K562 (cell line): ENCODE results near the gene TECPR2. TPM values are rescaled to one million over a fixed set of nuclear protein-coding genes. Genes with fewer than 3 reads are reported as not detected.
A peak's percentile ranks its signal among the peaks of the same experiment; 100 is the strongest.

Source experiments
- CEBPG ChIP-seq, 3 experiments: fragments of 200-800 bp in 1 of 3; sonication (Bioruptor generic) in 1 of 3; sonication (generic) in 1 of 3; formaldehyde crosslinking in 1 of 3; IDR thresholded peaks in 2 of 3; conservative IDR thresholded peaks in 1 of 3; 2 replicates each; pipeline versions ENCODE4 v1.6.1 to v1.8.0; 2016 to 2022; ENCODE audit warnings: missing compliant biosample characterization in 2 of 3, missing genetic modification characterization in 2 of 3, mild to moderate bottlenecking in 1 of 3, missing genetic modification reagents in 1 of 3
- SAP30 ChIP-seq: fragments of 200-600 bp; sonication (generic); IDR thresholded peaks from 2 replicates; pipeline ENCODE4 v1.6.1; 2012; ENCODE audit warnings: borderline replicate concordance, low read depth, mild to moderate bottlenecking, moderate library complexity, low read length, control low read depth, inconsistent platforms; ENCODE audit not compliant: insufficient read depth, poor library complexity, severe bottlenecking
- TCF3 ChIP-seq: sonication (generic); formaldehyde crosslinking; IDR thresholded peaks from 2 replicates; pipeline ENCODE4 v1.4.0; 2020; ENCODE audit warnings: mild to moderate bottlenecking, missing genetic modification reagents
- TOE1 ChIP-seq, 2 experiments: fragments of 450-650 bp in 1 of 2; sonication (generic) in 1 of 2; formaldehyde crosslinking in 1 of 2; IDR thresholded peaks; 2 replicates each; pipeline versions ENCODE4 v1.7.1 to v1.8.0; 2016 to 2022; ENCODE audit warnings: borderline replicate concordance in 2 of 2, mild to moderate bottlenecking in 2 of 2, antibody characterized with exemption in 1 of 2, inconsistent platforms in 1 of 2, low read depth in 1 of 2, missing genetic modification reagents in 1 of 2, moderate library complexity in 1 of 2
- ZNF57 ChIP-seq: fragments of 450-650 bp; formaldehyde crosslinking; IDR thresholded peaks from 2 replicates; pipeline ENCODE4 v1.4.0; 2020; ENCODE audit warnings: mild to moderate bottlenecking, moderate library complexity
- ZNF584 ChIP-seq: fragments of 200-800 bp; sonication (Bioruptor generic); IDR thresholded peaks from 2 replicates; pipeline ENCODE4 v1.6.1; 2016; ENCODE audit warnings: low read depth, mild to moderate bottlenecking, missing genetic modification characterization, missing compliant biosample characterization
- ZNF717 ChIP-seq: fragments of 250-450 bp; sonication (Bioruptor Pico); IDR thresholded peaks from 2 replicates; pipeline ENCODE4 v1.5.0; 2021
- polyA plus RNA-seq, 8 experiments: library from polyadenylated mRNA; depleted of rRNA in 4 of 8; stranded (reverse) in 5 of 8; unstranded in 3 of 8; fragments of >200 nt; fragmentation: Nextera tagmentation in 2 of 8; fragmentation: Illumina TruSeq in 1 of 8; extraction: Ambion mirVana in 2 of 8; extraction: Trizol in 1 of 8; gene quantifications; 2 replicates each; pipeline versions ENCODE4 v1.2.1 to v1.2.3, GENCODE V29; 2011 to 2014; ENCODE audit warnings: inconsistent platforms in 1 of 8, missing spikeins in 1 of 8
- total RNA-seq, 7 experiments: library from RNA; depleted of rRNA in 6 of 7; stranded (reverse); fragments of >200 nt in 6 of 7; fragmentation: Illumina TruSeq in 2 of 7; extraction: Trizol in 2 of 7; gene quantifications; 2 replicates each; pipeline versions ENCODE4 v1.2.1 to v1.2.3, GENCODE V29; 2011 to 2021; ENCODE audit warnings: low replicate concordance in 1 of 7
- TF ChIP-seq, protein P1 (sequence below): sonication (generic); formaldehyde crosslinking; IDR thresholded peaks from 2 replicates; pipeline ENCODE4 v1.4.0; 2020; ENCODE audit warnings: mild to moderate bottlenecking, missing genetic modification reagents
- TF ChIP-seq, protein P2 (sequence below): fragments of 450-650 bp; IDR thresholded peaks from 2 replicates; pipeline ENCODE4 v1.6.1; 2016; ENCODE audit warnings: antibody characterized with exemption
- TF ChIP-seq, protein P3 (sequence below): sonication (generic); formaldehyde crosslinking; IDR thresholded peaks from 2 replicates; pipeline ENCODE4 v1.8.0; 2022; ENCODE audit warnings: mild to moderate bottlenecking, missing genetic modification reagents

Gene TECPR2
- total and polyA plus RNA-seq, 9 of the 15 experiments (the other 6 are each of a cell fraction or from before 2014, with no cell fraction given) = 0.04 to 3.0 (median 0.83) TPM

DNA sequence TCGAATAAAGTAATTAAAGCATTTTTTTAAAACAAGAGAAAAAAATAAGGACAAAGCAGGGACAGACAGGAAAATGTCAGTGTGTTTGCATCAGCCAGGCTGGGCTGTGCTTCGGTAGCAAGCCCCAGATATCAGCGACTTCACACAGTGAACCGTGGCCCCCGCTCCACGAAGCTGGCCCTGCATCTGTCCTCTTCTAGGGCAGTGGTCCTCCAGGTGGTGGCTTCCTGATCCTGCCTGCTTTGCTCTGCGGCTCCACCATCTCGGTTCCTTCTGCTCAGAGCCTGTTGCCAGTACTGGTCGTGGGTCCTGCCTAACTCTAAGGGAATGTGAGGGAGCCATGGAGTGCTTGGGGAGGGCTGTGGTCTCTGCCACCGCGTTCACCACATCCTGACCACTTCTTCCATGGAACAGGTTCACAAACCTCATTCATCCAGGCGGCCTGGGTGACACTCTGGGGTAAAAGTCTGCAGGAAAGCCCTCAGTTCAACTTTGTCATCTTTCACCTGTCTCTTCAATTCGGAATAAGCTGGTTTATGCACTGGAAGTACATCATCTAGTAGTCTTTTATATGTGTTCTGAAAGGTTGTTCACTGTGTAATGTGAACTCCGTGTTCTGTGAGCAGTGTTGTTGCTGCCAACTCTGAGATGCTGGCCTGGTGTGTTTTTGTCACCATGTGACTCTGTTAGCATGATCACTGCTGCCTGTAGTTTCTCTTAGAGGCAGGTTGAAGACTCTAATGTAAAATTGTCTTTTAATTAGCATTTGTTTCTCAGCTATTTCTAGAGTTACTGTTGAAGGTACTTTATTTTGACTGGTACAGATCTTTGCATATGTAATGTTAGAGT, 99.0 kb downstream of the TECPR2 start (continued):
- TF ChIP-seq, protein P1, sequence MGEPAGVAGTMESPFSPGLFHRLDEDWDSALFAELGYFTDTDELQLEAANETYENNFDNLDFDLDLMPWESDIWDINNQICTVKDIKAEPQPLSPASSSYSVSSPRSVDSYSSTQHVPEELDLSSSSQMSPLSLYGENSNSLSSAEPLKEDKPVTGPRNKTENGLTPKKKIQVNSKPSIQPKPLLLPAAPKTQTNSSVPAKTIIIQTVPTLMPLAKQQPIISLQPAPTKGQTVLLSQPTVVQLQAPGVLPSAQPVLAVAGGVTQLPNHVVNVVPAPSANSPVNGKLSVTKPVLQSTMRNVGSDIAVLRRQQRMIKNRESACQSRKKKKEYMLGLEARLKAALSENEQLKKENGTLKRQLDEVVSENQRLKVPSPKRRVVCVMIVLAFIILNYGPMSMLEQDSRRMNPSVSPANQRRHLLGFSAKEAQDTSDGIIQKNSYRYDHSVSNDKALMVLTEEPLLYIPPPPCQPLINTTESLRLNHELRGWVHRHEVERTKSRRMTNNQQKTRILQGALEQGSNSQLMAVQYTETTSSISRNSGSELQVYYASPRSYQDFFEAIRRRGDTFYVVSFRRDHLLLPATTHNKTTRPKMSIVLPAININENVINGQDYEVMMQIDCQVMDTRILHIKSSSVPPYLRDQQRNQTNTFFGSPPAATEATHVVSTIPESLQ (CRISPR knock-in tag) = no peak
- TF ChIP-seq ZNF584 (CRISPR knock-in tag) = peak; percentile 86
- TF ChIP-seq ZNF57 (CRISPR knock-in tag) = no peak
- no peak for TF ChIP-seq TOE1 (IDR thresholded peaks at IDR 0.05; ENCODE audit: borderline replicate concordance)
- no peak for TF ChIP-seq TOE1 (CRISPR knock-in tag; IDR thresholded peaks at IDR 0.05; ENCODE audit: borderline replicate concordance, low read depth)
- TF ChIP-seq, protein P2, sequence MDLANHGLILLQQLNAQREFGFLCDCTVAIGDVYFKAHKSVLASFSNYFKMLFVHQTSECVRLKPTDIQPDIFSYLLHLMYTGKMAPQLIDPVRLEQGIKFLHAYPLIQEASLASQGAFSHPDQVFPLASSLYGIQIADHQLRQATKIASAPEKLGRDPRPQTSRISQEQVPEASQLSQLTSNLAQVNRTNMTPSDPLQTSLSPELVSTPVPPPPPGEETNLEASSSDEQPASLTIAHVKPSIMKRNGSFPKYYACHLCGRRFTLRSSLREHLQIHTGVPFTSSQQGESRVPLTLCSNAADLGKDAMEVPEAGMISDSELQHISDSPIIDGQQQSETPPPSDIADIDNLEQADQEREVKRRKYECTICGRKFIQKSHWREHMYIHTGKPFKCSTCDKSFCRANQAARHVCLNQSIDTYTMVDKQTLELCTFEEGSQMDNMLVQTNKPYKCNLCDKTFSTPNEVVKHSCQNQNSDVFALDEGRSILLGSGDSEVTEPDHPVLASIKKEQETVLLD = no peak
- no peak for TF ChIP-seq TCF3
- peak; percentile 92 for TF ChIP-seq CEBPG (CRISPR knock-in tag; IDR thresholded peaks at IDR 0.05)
- TF ChIP-seq CEBPG (tag; conservative IDR thresholded peaks at IDR 0.05 in 1 of 2, IDR thresholded peaks at IDR 0.05 in 1 of 2) = peak; percentile 55 to 84
- TF ChIP-seq SAP30 = no peak
- TF ChIP-seq ZNF717 (CRISPR knock-in tag) = no peak
- TF ChIP-seq, protein P3, sequence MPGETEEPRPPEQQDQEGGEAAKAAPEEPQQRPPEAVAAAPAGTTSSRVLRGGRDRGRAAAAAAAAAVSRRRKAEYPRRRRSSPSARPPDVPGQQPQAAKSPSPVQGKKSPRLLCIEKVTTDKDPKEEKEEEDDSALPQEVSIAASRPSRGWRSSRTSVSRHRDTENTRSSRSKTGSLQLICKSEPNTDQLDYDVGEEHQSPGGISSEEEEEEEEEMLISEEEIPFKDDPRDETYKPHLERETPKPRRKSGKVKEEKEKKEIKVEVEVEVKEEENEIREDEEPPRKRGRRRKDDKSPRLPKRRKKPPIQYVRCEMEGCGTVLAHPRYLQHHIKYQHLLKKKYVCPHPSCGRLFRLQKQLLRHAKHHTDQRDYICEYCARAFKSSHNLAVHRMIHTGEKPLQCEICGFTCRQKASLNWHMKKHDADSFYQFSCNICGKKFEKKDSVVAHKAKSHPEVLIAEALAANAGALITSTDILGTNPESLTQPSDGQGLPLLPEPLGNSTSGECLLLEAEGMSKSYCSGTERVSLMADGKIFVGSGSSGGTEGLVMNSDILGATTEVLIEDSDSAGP (CRISPR knock-in tag) = no peak
- TF ChIP-seq, all 486 proteins: peak for 42
